Right atrium auricular region (tissue), 2 donors: ENCODE data around the gene SETD1B. TPM values are rescaled to one million over a fixed set of nuclear protein-coding genes. Genes with fewer than 3 reads are reported as not detected.

ENCODE experiments used
- DNase-seq: peaks from one replicate; pipeline ENCODE4 v3.0.0-alpha.2; 2019; ENCODE audit warnings: low spot score
- H3K27ac ChIP-seq, 2 donors: fragments of 200-600 bp; sonication (generic); 1 replicate in 1 of 2; 2 replicates in 1 of 2; pipeline ENCODE4 v1.5.1; 2016 to 2019
- H3K27me3 ChIP-seq, 2 donors: fragments of 200-600 bp; sonication (generic); one replicate each; pipeline versions ENCODE4 v1.5.1 to v1.6.0; 2017 to 2019
- H3K36me3 ChIP-seq: fragments of 200-600 bp; sonication (generic); one replicate; pipeline ENCODE4 v1.5.1; 2016
- H3K4me1 ChIP-seq, 2 donors: fragments of 200-600 bp; sonication (generic); one replicate each; pipeline versions ENCODE4 v1.5.1 to v1.6.0; 2017 to 2019
- H3K4me3 ChIP-seq, 2 donors: fragments of 200-600 bp; sonication (generic); 1 replicate in 1 of 2; 2 replicates in 1 of 2; pipeline ENCODE4 v1.5.1; 2017 to 2019; ENCODE audit warnings: mild to moderate bottlenecking in 1 of 2, moderate library complexity in 1 of 2
- H3K9me3 ChIP-seq, 2 donors: fragments of 200-600 bp; sonication (generic); one replicate each; pipeline ENCODE4 v1.5.1; 2019
- total RNA-seq, 2 donors: library from RNA; depleted of rRNA; stranded (reverse); fragments of >200 nt; gene quantifications; one replicate each; pipeline ENCODE4 v1.1.0, GENCODE V29; 2016
- TF ChIP-seq, protein P1 (sequence below), 2 donors: fragments of 200-600 bp; sonication (generic); IDR thresholded peaks; one replicate each; pipeline ENCODE4 v1.5.1; 2019; ENCODE audit warnings: antibody characterized with exemption in 2 of 2

SETD1B gene
- total RNA-seq, 2 donors from 2014 or later: 6.0 to 9.3 TPM

DNA sequence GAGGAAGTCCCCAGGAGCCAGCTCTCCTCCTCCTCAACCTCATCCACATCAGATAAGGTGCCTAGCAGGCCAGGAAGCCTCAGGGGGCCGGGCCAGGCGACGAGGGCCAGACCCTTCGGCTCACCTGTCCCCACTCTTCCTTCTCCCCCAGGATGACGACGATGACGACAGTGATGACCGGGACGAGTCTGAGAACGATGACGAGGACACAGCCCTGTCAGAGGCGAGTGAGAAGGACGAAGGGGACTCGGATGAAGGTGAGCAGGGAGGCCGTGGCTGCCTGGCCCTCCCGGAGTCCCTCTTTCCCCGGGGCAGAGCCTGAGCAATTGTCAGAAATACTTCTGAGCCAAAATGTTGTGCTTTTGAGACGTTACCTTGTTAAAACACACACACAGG is 13.8 kb downstream of the SETD1B start:
- H3K4me1 ChIP-seq: peaks cover 0 to 15% of the 10 kb centered on the region in 2 donors
- no peaks in the 10 kb centered on the region for H3K27me3 ChIP-seq
- H3K9me3 ChIP-seq: no peaks in the 10 kb centered on the region
- H3K4me3 ChIP-seq: no peak overlapping the region
- H3K36me3 ChIP-seq: peaks cover 89% of the 10 kb centered on the region
- TF ChIP-seq, protein P1, sequence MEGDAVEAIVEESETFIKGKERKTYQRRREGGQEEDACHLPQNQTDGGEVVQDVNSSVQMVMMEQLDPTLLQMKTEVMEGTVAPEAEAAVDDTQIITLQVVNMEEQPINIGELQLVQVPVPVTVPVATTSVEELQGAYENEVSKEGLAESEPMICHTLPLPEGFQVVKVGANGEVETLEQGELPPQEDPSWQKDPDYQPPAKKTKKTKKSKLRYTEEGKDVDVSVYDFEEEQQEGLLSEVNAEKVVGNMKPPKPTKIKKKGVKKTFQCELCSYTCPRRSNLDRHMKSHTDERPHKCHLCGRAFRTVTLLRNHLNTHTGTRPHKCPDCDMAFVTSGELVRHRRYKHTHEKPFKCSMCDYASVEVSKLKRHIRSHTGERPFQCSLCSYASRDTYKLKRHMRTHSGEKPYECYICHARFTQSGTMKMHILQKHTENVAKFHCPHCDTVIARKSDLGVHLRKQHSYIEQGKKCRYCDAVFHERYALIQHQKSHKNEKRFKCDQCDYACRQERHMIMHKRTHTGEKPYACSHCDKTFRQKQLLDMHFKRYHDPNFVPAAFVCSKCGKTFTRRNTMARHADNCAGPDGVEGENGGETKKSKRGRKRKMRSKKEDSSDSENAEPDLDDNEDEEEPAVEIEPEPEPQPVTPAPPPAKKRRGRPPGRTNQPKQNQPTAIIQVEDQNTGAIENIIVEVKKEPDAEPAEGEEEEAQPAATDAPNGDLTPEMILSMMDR (IDR thresholded peaks at IDR 0.05): no peak
- DNase-seq: no peak
- no peak overlapping the region for H3K27ac ChIP-seq

DNA sequence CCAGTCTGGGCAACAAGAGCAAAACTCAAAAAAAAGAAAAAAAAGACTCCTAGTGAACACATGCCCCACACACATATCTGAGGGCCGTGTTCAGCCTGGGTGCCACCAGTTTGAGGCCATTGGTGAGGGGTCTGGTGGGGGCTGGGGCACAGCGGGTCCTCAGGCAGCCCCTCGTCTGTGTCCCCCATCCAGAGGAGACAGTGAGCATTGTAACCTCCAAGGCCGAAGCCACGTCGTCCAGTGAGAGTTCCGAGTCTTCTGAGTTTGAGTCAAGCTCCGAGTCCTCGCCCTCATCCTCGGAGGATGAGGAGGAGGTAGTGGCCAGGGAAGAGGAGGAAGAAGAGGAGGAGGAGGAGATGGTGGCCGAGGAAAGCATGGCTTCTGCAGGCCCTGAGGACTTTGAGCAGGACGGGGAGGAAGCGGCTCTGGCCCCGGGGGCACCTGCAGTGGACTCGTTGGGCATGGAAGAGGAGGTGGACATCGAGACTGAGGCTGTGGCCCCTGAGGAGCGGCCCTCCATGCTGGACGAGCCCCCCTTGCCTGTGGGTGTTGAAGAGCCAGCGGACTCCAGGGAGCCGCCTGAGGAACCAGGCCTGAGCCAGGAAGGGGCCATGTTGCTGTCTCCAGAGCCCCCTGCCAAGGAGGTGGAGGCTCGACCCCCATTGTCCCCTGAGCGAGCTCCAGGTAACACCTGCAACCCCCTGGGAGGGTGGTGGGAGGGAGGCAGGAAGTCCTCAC is 15.6 kb downstream of the SETD1B start:
- H3K36me3 ChIP-seq: peaks cover 95% of the 10 kb centered on the region
- no peak for DNase-seq
- no peaks in the 10 kb centered on the region for H3K4me1 ChIP-seq
- H3K27me3 ChIP-seq: no peaks in the 10 kb centered on the region
- no peak overlapping the region for H3K27ac ChIP-seq
- no peaks in the 10 kb centered on the region for H3K9me3 ChIP-seq
- TF ChIP-seq, protein P1 (IDR thresholded peaks at IDR 0.05): no peak
- no peak overlapping the region for H3K4me3 ChIP-seq

DNA sequence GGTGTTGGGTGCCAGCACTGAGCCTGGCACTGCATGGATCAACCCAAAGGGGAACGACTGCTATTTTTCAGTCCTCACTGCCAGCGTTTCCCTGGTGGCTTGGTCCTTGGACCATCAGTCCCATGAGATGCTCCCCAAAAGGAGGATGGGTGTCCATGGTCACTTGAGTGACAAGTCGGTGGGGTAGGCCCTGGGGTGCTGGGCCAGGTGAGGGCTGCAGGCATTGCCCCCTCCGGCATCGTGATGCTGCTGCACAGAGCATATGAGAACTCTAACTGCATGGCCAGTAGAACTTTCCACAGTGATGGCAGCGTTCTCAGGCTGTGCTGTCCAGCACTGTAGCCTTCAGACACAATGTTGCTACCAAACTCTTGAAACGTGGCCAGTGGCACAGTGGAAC is 16.2 kb downstream of the SETD1B start:
- no peaks in the 10 kb centered on the region for H3K9me3 ChIP-seq
- H3K27ac ChIP-seq: no peak overlapping the region

DNA sequence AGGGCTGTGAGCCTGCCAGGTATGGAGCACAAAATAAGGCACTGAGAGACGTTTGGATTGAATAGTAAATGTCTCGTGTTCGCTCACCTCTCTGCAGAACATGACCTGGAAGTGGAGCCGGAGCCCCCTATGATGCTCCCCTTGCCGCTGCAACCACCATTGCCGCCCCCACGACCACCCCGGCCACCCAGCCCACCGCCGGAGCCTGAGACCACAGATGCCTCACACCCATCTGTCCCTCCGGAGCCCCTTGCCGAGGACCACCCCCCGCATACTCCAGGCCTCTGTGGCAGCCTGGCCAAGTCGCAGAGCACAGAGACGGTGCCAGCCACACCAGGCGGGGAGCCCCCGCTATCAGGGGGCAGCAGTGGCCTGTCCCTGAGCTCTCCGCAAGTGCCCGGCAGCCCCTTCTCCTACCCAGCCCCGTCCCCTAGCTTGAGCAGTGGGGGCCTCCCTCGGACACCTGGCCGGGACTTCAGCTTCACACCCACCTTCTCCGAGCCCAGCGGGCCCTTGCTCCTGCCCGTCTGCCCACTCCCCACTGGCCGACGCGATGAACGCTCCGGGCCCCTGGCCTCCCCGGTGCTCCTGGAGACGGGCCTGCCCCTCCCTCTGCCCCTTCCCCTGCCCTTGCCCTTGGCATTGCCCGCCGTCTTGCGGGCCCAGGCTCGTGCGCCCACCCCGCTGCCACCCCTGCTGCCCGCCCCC is 18.7 kb downstream of the SETD1B start:
- H3K9me3 ChIP-seq: no peaks in the 10 kb centered on the region
- H3K27ac ChIP-seq: no peak overlapping the region
- TF ChIP-seq, protein P1 (IDR thresholded peaks at IDR 0.05): no peak
- no peaks in the 10 kb centered on the region for H3K27me3 ChIP-seq
- no peaks in the 10 kb centered on the region for H3K4me1 ChIP-seq
- H3K4me3 ChIP-seq: no peak overlapping the region
- H3K36me3 ChIP-seq: peaks cover 79% of the 10 kb centered on the region
- DNase-seq: no peak

More for the DNA sequence above, 16.2 kb downstream of the SETD1B start:
- H3K36me3 ChIP-seq: peaks cover 90% of the 10 kb centered on the region
- TF ChIP-seq, protein P1 (IDR thresholded peaks at IDR 0.05): no peak
- no peak overlapping the region for H3K4me3 ChIP-seq
- H3K27me3 ChIP-seq: no peaks in the 10 kb centered on the region
- H3K4me1 ChIP-seq: no peaks in the 10 kb centered on the region
- no peak for DNase-seq

DNA sequence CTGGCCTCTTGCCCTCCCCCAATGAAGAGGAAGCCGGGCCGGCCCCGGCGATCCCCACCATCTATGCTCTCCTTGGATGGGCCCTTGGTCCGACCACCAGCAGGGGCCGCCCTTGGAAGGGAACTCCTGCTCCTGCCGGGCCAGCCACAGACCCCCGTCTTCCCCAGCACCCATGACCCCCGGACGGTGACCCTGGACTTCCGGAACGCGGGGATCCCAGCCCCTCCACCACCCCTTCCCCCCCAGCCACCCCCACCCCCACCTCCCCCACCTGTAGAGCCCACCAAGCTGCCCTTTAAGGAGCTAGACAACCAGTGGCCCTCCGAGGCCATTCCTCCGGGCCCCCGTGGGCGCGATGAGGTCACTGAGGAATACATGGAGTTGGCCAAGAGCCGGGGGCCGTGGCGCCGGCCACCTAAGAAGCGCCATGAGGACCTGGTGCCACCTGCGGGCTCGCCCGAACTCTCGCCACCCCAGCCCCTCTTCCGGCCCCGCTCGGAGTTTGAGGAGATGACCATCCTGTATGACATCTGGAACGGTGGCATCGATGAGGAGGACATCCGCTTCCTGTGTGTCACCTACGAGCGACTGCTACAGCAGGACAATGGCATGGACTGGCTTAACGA is 19.4 kb downstream of the SETD1B start:
- Histone ChIP-seq H3K27me3 (no peaks in the 10 kb centered on the region), H3K36me3 (peaks cover 79% of the 10 kb centered on the region), H3K9me3 (no peaks in the 10 kb centered on the region), H3K4me1 (no peaks in the 10 kb centered on the region), H3K4me3 (no peak overlapping the region), H3K27ac (no peak overlapping the region)
- TF ChIP-seq, protein P1 (IDR thresholded peaks at IDR 0.05): no peak
- DNase-seq: no peak
